Liver (tissue), 9 donors: Measurements from ENCODE around the gene ZMYND12. TPM values are rescaled to one million over a fixed set of nuclear protein-coding genes. Genes with fewer than 3 reads are reported as not detected.

ENCODE experiments used
- DNase-seq: peaks from one replicate; pipeline ENCODE4 v3.0.0-alpha.2; 2017; ENCODE audit warnings: low spot score
- H3K27ac ChIP-seq, 2 donors: one replicate each; pipeline ENCODE4 v1.7.0; 2013; ENCODE audit warnings: inconsistent platforms in 2 of 2, low read length in 2 of 2, control low read depth in 1 of 2, low read depth in 1 of 2, mild to moderate bottlenecking in 1 of 2
- H3K27me3 ChIP-seq, 4 donors: one replicate each; pipeline versions ENCODE4 v1.6.1 to v1.7.0; 2013; ENCODE audit warnings: low read length in 3 of 4, inconsistent platforms in 1 of 4, mild to moderate bottlenecking in 1 of 4, moderate library complexity in 1 of 4; ENCODE audit not compliant: control insufficient read depth in 4 of 4, insufficient read depth in 4 of 4
- H3K36me3 ChIP-seq, 4 donors: one replicate each; pipeline versions ENCODE4 v1.6.1 to v1.7.0; 2013; ENCODE audit warnings: low read length in 3 of 4, mild to moderate bottlenecking in 3 of 4, low read depth in 1 of 4, moderate library complexity in 1 of 4; ENCODE audit not compliant: control insufficient read depth in 4 of 4, insufficient read depth in 3 of 4
- H3K4me1 ChIP-seq, 4 donors: one replicate each; pipeline versions ENCODE4 v1.6.1 to v1.7.0; 2013; ENCODE audit warnings: low read length in 3 of 4, mild to moderate bottlenecking in 3 of 4, moderate library complexity in 1 of 4; ENCODE audit not compliant: control insufficient read depth in 4 of 4, insufficient read depth in 4 of 4
- H3K4me3 ChIP-seq, 3 donors: one replicate each; pipeline versions ENCODE4 v1.6.1 to v1.7.0; 2013; ENCODE audit warnings: low read length in 3 of 3, control low read depth in 1 of 3, low read depth in 1 of 3, mild to moderate bottlenecking in 1 of 3
- H3K9ac ChIP-seq, 2 donors: one replicate each; pipeline ENCODE4 v1.7.0; 2013; ENCODE audit warnings: low read length in 2 of 2, mild to moderate bottlenecking in 2 of 2, moderate library complexity in 2 of 2, control low read depth in 1 of 2, low read depth in 1 of 2
- H3K9me3 ChIP-seq, 4 donors: one replicate each; pipeline versions ENCODE4 v1.6.1 to v1.7.0; 2013; ENCODE audit warnings: low read length in 3 of 4; ENCODE audit not compliant: control insufficient read depth in 4 of 4
- EGR1 ChIP-seq, 2 donors: IDR thresholded peaks; 2 replicates each; pipeline ENCODE4 v1.6.1; 2016 to 2018; ENCODE audit warnings: antibody characterized with exemption in 2 of 2, low read depth in 2 of 2
- FOXA1 ChIP-seq: IDR thresholded peaks from 2 replicates; pipeline ENCODE4 v1.6.1; 2016; ENCODE audit warnings: antibody characterized with exemption
- FOXA2 ChIP-seq: IDR thresholded peaks from 2 replicates; pipeline ENCODE4 v1.6.1; 2016; ENCODE audit warnings: antibody characterized with exemption
- GABPA ChIP-seq, 2 donors: IDR thresholded peaks in 1 of 2; conservative IDR thresholded peaks in 1 of 2; 2 replicates each; pipeline ENCODE4 v1.6.1; 2016; ENCODE audit warnings: antibody characterized with exemption in 2 of 2, mild to moderate bottlenecking in 1 of 2, moderate library complexity in 1 of 2
- HNF4G ChIP-seq: IDR thresholded peaks from 2 replicates; pipeline ENCODE4 v1.6.1; 2016; ENCODE audit warnings: antibody characterized with exemption
- NR2F2 ChIP-seq: IDR thresholded peaks from 2 replicates; pipeline ENCODE4 v1.6.1; 2016; ENCODE audit warnings: antibody characterized with exemption
- RAD21 ChIP-seq, 2 donors: IDR thresholded peaks; 2 replicates each; pipeline ENCODE4 v1.6.1; 2016; ENCODE audit warnings: antibody characterized with exemption in 2 of 2, mild to moderate bottlenecking in 2 of 2
- RXRA ChIP-seq, 2 donors: IDR thresholded peaks; 2 replicates each; pipeline ENCODE4 v1.6.1; 2017 to 2018; ENCODE audit warnings: antibody characterized with exemption in 2 of 2, mild to moderate bottlenecking in 1 of 2
- SP1 ChIP-seq: IDR thresholded peaks from 2 replicates; pipeline ENCODE4 v1.6.1; 2018; ENCODE audit warnings: antibody characterized with exemption, mild to moderate bottlenecking
- YY1 ChIP-seq: IDR thresholded peaks from 2 replicates; pipeline ENCODE4 v1.6.1; 2016; ENCODE audit warnings: antibody characterized with exemption, mild to moderate bottlenecking
- WGBS: extraction: QIAGEN DNeasy Blood & Tissue Kit; methylation state at CpG from one replicate; pipeline ENCODE4 v1.1.7; 2013; 5-methylcytosine and 5-hydroxymethylcytosine counted together
- polyA plus RNA-seq, 2 donors: library from polyadenylated mRNA; stranded (reverse) in 1 of 2; unstranded in 1 of 2; fragments of 200-250 nt in 1 of 2; fragments of >200 nt in 1 of 2; fragmentation: Nextera tagmentation in 1 of 2; extraction: Ambion mirVana in 1 of 2; gene quantifications; one replicate each; pipeline versions ENCODE4 v1.2.1 to v1.2.3, GENCODE V29; 2013 to 2015
- total RNA-seq, 2 donors: library from RNA; depleted of rRNA; stranded (reverse); fragments of >200 nt; gene quantifications; one replicate each; pipeline ENCODE4 v1.2.3, GENCODE V29; 2014
- TF ChIP-seq, protein P1 (sequence below): IDR thresholded peaks from 2 replicates; pipeline ENCODE4 v1.6.1; 2016; ENCODE audit warnings: antibody characterized with exemption
- TF ChIP-seq, protein P2 (sequence below): IDR thresholded peaks from 2 replicates; pipeline ENCODE4 v1.6.1; 2016; ENCODE audit warnings: antibody characterized with exemption
- TF ChIP-seq, protein P3 (sequence below): IDR thresholded peaks from 2 replicates; pipeline ENCODE4 v1.6.1; 2016; ENCODE audit warnings: antibody characterized with exemption
- TF ChIP-seq, protein P4 (sequence below): fragments of 150-350 bp; IDR thresholded peaks from 2 replicates; pipeline ENCODE4 v1.5.1; 2017; ENCODE audit warnings: improper control_type of control experiment, low read depth, low read length; ENCODE audit not compliant: missing input control
- donor health status: healthy.
- donor health status: healthy.
- donor health status: healthy.
- donor health status: healthy.
- donor health status: healthy.

The ZMYND12 gene
- total and polyA plus RNA-seq, 4 donors: 1.3 to 3.0 (median 2.0) TPM

DNA sequence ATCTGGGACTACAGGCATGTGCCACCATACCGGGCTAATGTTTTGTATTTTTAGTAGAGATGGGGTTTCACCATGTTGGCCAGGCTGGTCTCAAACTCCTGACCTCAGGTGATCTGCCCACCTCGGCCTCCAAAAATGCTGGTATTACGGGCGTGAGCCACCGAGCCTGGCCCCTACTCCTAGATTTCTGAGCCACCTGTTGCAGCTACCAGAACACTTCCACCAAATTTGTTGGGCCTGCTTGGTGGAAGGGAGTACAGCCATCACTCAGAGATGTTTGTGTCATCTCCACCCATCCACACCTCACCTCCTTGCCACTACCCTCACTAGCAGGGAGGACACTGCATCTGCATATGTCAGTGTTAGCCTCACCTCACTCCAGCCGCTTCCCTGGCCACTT lies 69.8 kb downstream of the ZMYND12 start:
- Histone ChIP-seq H3K9ac (no peak overlapping the region), H3K36me3 (no peaks in the 10 kb centered on the region), H3K4me3 (no peak overlapping the region), H3K4me1 (peaks cover under 1 to 2% (median 2%) of the 10 kb centered on the region in 4 donors), H3K27me3 (peaks cover 0 to 5% (median 2%) of the 10 kb centered on the region in 4 donors), H3K9me3 (no peaks in the 10 kb centered on the region), H3K27ac (no peak overlapping the region)
- DNase-seq: no peak
- WGBS: 94% methylated on average over 6 of the region's 6 CpGs
- TF ChIP-seq HNF4G (no peak), YY1 (no peak), EGR1 (IDR thresholded peaks at IDR 0.05; ENCODE audit: low read depth in 2 of 2) (no peak), FOXA2 (no peak)
- TF ChIP-seq, protein P1, sequence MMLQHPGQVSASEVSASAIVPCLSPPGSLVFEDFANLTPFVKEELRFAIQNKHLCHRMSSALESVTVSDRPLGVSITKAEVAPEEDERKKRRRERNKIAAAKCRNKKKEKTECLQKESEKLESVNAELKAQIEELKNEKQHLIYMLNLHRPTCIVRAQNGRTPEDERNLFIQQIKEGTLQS: no peak

DNA sequence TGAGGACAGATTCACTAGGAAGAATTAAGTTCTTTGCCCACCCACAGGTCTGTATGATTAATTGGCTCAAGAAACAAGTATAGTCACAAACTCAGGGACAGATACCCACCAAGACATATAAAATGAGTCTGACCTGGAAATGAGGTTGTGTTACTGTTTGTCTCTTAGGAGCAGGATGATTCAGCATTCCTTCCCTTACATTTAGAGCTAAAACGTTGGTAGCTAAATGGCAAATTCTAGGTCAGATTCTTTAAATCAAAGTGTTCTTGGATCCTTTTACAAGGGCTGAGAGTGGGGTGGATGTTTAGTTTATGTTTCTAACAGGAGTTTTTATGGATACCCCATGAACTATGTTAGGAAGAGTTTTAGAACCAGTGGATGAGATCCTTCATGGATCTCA lies 70.5 kb downstream of the ZMYND12 start:
- H3K9me3 ChIP-seq: no peaks in the 10 kb centered on the region
- DNase-seq: no peak
- H3K4me1 ChIP-seq: peaks cover 4 to 9% (median 6%) of the 10 kb centered on the region in 4 donors
- WGBS: 40% methylated on average over 1 of the region's 1 CpG
- no peak for TF ChIP-seq NR2F2
- TF ChIP-seq, protein P2, sequence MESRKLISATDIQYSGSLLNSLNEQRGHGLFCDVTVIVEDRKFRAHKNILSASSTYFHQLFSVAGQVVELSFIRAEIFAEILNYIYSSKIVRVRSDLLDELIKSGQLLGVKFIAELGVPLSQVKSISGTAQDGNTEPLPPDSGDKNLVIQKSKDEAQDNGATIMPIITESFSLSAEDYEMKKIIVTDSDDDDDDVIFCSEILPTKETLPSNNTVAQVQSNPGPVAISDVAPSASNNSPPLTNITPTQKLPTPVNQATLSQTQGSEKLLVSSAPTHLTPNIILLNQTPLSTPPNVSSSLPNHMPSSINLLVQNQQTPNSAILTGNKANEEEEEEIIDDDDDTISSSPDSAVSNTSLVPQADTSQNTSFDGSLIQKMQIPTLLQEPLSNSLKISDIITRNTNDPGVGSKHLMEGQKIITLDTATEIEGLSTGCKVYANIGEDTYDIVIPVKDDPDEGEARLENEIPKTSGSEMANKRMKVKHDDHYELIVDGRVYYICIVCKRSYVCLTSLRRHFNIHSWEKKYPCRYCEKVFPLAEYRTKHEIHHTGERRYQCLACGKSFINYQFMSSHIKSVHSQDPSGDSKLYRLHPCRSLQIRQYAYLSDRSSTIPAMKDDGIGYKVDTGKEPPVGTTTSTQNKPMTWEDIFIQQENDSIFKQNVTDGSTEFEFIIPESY: no peak
- TF ChIP-seq, protein P1: no peak
- peaks cover 0 to 5% (median 2%) of the 10 kb centered on the region in 4 donors for H3K27me3 ChIP-seq
- H3K36me3 ChIP-seq: no peaks in the 10 kb centered on the region
- no peak overlapping the region for H3K9ac ChIP-seq
- no peak overlapping the region for H3K27ac ChIP-seq
- no peak overlapping the region for H3K4me3 ChIP-seq

DNA sequence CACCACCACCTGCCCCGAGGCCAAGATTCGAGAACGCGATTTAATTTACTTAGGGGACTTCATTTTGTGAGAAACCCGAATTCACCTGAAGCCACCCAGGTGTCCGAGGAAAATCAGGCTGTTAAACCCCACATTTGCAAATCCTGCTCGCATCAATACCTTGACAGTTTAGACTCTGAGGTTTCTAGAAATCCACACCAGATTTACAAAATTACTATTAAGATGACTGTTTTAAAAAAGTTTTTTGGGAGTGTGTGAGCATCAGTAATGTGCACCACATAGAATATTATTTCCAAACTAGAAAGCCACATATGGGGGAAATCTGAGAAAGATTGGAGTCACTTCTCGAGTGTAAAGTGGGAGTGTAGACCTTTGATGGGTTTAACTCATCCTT lies 74.5 kb downstream of the ZMYND12 start:
- whole genome bisulfite sequencing: 19% methylated on average over 8 of the region's 8 CpGs
- TF ChIP-seq YY1: no peak
- TF ChIP-seq FOXA2: no peak
- TF ChIP-seq, protein P3, sequence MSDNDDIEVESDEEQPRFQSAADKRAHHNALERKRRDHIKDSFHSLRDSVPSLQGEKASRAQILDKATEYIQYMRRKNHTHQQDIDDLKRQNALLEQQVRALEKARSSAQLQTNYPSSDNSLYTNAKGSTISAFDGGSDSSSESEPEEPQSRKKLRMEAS: no peak
- TF ChIP-seq RXRA (IDR thresholded peaks at IDR 0.05): no peak
- DNase-seq: no peak
- H3K27ac ChIP-seq: no peak overlapping the region
- peaks cover 6 to 14% (median 10%) of the 10 kb centered on the region in 4 donors for H3K4me1 ChIP-seq
- no peak overlapping the region for H3K9ac ChIP-seq
- no peaks in the 10 kb centered on the region for H3K9me3 ChIP-seq
- H3K27me3 ChIP-seq: peaks cover 0 to 5% (median 2%) of the 10 kb centered on the region in 4 donors
- H3K4me3 ChIP-seq: peak overlapping the region in 2 of 3 donors; percentile 40 to 83
- H3K36me3 ChIP-seq: no peaks in the 10 kb centered on the region

DNA sequence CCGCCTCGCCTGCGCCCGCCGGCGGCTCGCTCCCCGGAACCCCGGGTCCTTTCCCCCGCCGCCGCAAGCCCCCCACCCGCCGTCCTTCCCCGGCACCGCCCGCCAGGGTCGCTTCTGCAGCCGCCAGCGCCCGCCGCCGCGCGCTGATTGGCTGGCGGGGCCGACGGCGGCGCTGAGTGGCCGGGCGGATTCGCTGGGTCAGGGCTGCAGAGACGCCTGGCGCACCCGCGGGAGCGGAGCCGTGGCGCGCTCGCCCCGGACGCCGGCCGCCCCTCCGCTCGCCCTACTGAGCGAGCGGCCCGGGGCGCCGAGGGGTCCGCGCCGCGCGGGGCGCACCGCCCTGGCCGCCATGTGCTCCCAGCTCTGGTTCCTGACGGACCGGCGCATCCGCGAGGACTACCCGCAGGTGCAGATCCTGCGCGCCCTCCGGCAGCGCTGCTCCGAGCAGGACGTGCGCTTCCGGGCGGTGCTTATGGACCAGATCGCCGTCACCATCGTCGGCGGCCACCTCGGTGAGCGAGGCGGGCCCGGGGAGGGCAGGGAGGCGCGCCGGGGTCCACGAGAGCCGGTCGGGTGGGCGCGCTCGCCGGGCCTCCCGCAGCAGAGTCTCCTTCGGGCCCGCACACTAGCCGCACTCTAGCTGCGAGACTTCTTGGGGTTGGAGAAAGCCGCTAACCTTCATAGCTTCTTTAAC lies 75.1 kb downstream of the ZMYND12 start, which contains the start of gene RIMKLA:
Gene RIMKLA, plus strand, starts transcription at position 207 of the 694 bp plus-strand sequence. Its CDS starts 143 bp downstream, at position 350.
- H3K4me3 ChIP-seq: peak within 1 kb of the TSS; percentile 35 to 83 (median 49)
- no peak within 1 kb of the TSS for H3K27ac ChIP-seq
- H3K36me3 ChIP-seq: no peaks in the 10 kb centered on the region
- peaks cover 0 to 5% (median 2%) of the 10 kb centered on the region in 4 donors for H3K27me3 ChIP-seq
- peaks cover 6 to 14% (median 10%) of the 10 kb centered on the region in 4 donors for H3K4me1 ChIP-seq
- no peaks in the 10 kb centered on the region for H3K9me3 ChIP-seq
- 1% methylated on average over 101 of the region's 101 CpGs for WGBS
- DNase-seq: peak; percentile 35
- H3K9ac ChIP-seq: no peak within 1 kb of the TSS
- TF ChIP-seq, protein P1: no peak
- TF ChIP-seq, protein P2: no peak
- TF ChIP-seq, protein P4, sequence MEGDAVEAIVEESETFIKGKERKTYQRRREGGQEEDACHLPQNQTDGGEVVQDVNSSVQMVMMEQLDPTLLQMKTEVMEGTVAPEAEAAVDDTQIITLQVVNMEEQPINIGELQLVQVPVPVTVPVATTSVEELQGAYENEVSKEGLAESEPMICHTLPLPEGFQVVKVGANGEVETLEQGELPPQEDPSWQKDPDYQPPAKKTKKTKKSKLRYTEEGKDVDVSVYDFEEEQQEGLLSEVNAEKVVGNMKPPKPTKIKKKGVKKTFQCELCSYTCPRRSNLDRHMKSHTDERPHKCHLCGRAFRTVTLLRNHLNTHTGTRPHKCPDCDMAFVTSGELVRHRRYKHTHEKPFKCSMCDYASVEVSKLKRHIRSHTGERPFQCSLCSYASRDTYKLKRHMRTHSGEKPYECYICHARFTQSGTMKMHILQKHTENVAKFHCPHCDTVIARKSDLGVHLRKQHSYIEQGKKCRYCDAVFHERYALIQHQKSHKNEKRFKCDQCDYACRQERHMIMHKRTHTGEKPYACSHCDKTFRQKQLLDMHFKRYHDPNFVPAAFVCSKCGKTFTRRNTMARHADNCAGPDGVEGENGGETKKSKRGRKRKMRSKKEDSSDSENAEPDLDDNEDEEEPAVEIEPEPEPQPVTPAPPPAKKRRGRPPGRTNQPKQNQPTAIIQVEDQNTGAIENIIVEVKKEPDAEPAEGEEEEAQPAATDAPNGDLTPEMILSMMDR: no peak
- no peak for TF ChIP-seq SP1
- no peak for TF ChIP-seq RAD21 (IDR thresholded peaks at IDR 0.05)
- no peak for TF ChIP-seq EGR1 (IDR thresholded peaks at IDR 0.05; ENCODE audit: low read depth in 2 of 2)
- TF ChIP-seq GABPA (IDR thresholded peaks at IDR 0.05 in 1 of 2, conservative IDR thresholded peaks at IDR 0.05 in 1 of 2): no peak
- TF ChIP-seq FOXA1: no peak
- TF ChIP-seq, protein P3: no peak
- no peak for TF ChIP-seq RXRA (IDR thresholded peaks at IDR 0.05)
